Measurements from ENCODE around the gene NT5C2.

NT5C2 gene

GRCh38 chr10:103204353-103205255 is 11.5 kb upstream of the NT5C2 start:
- H3K27ac ChIP-seq (ENCODE audit: poor library complexity, severe bottlenecking): no peak overlapping the region
- no peaks in the 10 kb centered on the region for H3K27me3 ChIP-seq (ENCODE audit: insufficient read depth, poor library complexity, severe bottlenecking)
- ATAC-seq (ENCODE audit: low read depth) (no peak), DNase-seq (ENCODE audit: low spot score) (no peak)
- no peaks in the 10 kb centered on the region for H3K4me1 ChIP-seq (ENCODE audit: insufficient read depth, poor library complexity, severe bottlenecking)
- H3K4me3 ChIP-seq (ENCODE audit: severe bottlenecking): no peak overlapping the region
- no peak for TF ChIP-seq CTCF (IDR thresholded peaks at IDR 0.05; ENCODE audit: poor library complexity, severe bottlenecking)
- no peaks in the 10 kb centered on the region for H3K9me3 ChIP-seq (ENCODE audit: severe bottlenecking)
- H3K36me3 ChIP-seq (ENCODE audit: low read depth): no peaks in the 10 kb centered on the region

- no peak overlapping the region for H3K4me3 ChIP-seq (ENCODE audit: severe bottlenecking)
- DNase-seq (ENCODE audit: low spot score) (no peak), ATAC-seq (ENCODE audit: low read depth) (no peak)
- no peaks in the 10 kb centered on the region for H3K9me3 ChIP-seq (ENCODE audit: severe bottlenecking)
- H3K36me3 ChIP-seq (ENCODE audit: low read depth): no peaks in the 10 kb centered on the region
- no peaks in the 10 kb centered on the region for H3K4me1 ChIP-seq (ENCODE audit: insufficient read depth, poor library complexity, severe bottlenecking)
- TF ChIP-seq CTCF (IDR thresholded peaks at IDR 0.05; ENCODE audit: poor library complexity, severe bottlenecking): no peak
- H3K27me3 ChIP-seq (ENCODE audit: insufficient read depth, poor library complexity, severe bottlenecking): no peaks in the 10 kb centered on the region
- H3K27ac ChIP-seq (ENCODE audit: poor library complexity, severe bottlenecking): no peak overlapping the region
Observed at GRCh38 chr10:103203466-103203865, 10.4 kb upstream of the NT5C2 start.

GRCh38 chr10:103202319-103202718 is 9.2 kb upstream of the NT5C2 start:
- H3K27ac ChIP-seq (ENCODE audit: poor library complexity, severe bottlenecking): no peak overlapping the region
- no peak overlapping the region for H3K4me3 ChIP-seq (ENCODE audit: severe bottlenecking)
- peaks cover under 1% of the 10 kb centered on the region for H3K4me1 ChIP-seq (ENCODE audit: insufficient read depth, poor library complexity, severe bottlenecking)
- TF ChIP-seq CTCF (IDR thresholded peaks at IDR 0.05; ENCODE audit: poor library complexity, severe bottlenecking): no peak
- no peaks in the 10 kb centered on the region for H3K27me3 ChIP-seq (ENCODE audit: insufficient read depth, poor library complexity, severe bottlenecking)
- no peaks in the 10 kb centered on the region for H3K9me3 ChIP-seq (ENCODE audit: severe bottlenecking)
- no peak for ATAC-seq (ENCODE audit: low read depth)
- no peak for DNase-seq (ENCODE audit: low spot score)
- no peaks in the 10 kb centered on the region for H3K36me3 ChIP-seq (ENCODE audit: low read depth)

GRCh38 chr10:103199488-103199887 is 6.4 kb upstream of the NT5C2 start:
- TF ChIP-seq CTCF (IDR thresholded peaks at IDR 0.05; ENCODE audit: poor library complexity, severe bottlenecking): no peak
- H3K9me3 ChIP-seq (ENCODE audit: severe bottlenecking): no peaks in the 10 kb centered on the region
- H3K4me1 ChIP-seq (ENCODE audit: insufficient read depth, poor library complexity, severe bottlenecking): peaks cover 7% of the 10 kb centered on the region
- no peaks in the 10 kb centered on the region for H3K36me3 ChIP-seq (ENCODE audit: low read depth)
- H3K27me3 ChIP-seq (ENCODE audit: insufficient read depth, poor library complexity, severe bottlenecking): no peaks in the 10 kb centered on the region
- H3K27ac ChIP-seq (ENCODE audit: poor library complexity, severe bottlenecking): no peak overlapping the region
- ATAC-seq (ENCODE audit: low read depth) (no peak), DNase-seq (ENCODE audit: low spot score) (no peak)
- H3K4me3 ChIP-seq (ENCODE audit: severe bottlenecking): no peak overlapping the region

GRCh38 chr10:103198648-103199047 is 5.6 kb upstream of the NT5C2 start:
- Histone ChIP-seq H3K4me3 (ENCODE audit: severe bottlenecking) (no peak overlapping the region), H3K4me1 (ENCODE audit: insufficient read depth, poor library complexity, severe bottlenecking) (peaks cover 7% of the 10 kb centered on the region), H3K9me3 (ENCODE audit: severe bottlenecking) (no peaks in the 10 kb centered on the region), H3K27ac (ENCODE audit: poor library complexity, severe bottlenecking) (no peak overlapping the region), H3K36me3 (ENCODE audit: low read depth) (no peaks in the 10 kb centered on the region), H3K27me3 (ENCODE audit: insufficient read depth, poor library complexity, severe bottlenecking) (no peaks in the 10 kb centered on the region)
- no peak for TF ChIP-seq CTCF (IDR thresholded peaks at IDR 0.05; ENCODE audit: poor library complexity, severe bottlenecking)
- DNase-seq (ENCODE audit: low spot score) (no peak), ATAC-seq (ENCODE audit: low read depth) (no peak)
